D721Med (cell line): ENCODE results near the gene ZCCHC2.

ENCODE experiments used
- DNase-seq: peaks from one replicate; pipeline ENCODE4 v3.0.0; 2011; ENCODE audit warnings: low spot score; ENCODE audit not compliant: insufficient read length
- FAIRE-seq: peaks from 2 replicates; lab custom pipeline; 2011; peaks lifted over from hg19 to GRCh38; lab: Jason Lieb, UNC
- TF ChIP-seq, protein P1 (sequence below): IDR thresholded peaks from 2 replicates; pipeline ENCODE4 v1.5.1; 2012; ENCODE audit warnings: mild to moderate bottlenecking, control low read depth; ENCODE audit not compliant: insufficient read depth; ENCODE audit errors: missing control alignments

The ZCCHC2 gene

DNA sequence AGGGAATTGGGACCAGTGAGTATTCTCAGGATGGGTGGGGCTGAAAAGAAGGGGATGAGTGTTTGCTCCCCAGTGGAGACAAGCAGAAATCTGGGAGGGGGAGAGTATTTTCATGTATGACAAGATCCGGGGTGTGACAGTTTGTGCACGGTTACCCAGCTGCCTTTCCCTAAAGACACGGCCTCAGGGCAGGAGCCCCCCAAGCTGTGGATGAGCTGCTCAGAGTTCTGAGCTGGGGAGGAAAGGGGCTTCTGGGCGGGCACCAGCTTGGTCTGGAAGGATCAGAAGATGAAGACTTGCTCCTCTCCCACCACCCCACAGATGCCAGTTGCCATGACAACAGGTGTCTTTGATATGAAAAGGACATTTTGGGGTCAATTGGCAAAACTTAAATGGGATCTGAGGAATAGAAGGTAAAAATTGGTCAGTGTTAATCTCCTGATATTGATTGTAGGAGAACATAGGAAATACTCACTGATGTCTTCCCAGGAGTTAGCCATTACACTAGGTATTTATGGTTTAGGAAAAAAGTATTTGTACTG, 29.2 kb downstream of the ZCCHC2 start:
- TF ChIP-seq, protein P1, sequence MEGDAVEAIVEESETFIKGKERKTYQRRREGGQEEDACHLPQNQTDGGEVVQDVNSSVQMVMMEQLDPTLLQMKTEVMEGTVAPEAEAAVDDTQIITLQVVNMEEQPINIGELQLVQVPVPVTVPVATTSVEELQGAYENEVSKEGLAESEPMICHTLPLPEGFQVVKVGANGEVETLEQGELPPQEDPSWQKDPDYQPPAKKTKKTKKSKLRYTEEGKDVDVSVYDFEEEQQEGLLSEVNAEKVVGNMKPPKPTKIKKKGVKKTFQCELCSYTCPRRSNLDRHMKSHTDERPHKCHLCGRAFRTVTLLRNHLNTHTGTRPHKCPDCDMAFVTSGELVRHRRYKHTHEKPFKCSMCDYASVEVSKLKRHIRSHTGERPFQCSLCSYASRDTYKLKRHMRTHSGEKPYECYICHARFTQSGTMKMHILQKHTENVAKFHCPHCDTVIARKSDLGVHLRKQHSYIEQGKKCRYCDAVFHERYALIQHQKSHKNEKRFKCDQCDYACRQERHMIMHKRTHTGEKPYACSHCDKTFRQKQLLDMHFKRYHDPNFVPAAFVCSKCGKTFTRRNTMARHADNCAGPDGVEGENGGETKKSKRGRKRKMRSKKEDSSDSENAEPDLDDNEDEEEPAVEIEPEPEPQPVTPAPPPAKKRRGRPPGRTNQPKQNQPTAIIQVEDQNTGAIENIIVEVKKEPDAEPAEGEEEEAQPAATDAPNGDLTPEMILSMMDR = no peak
- FAIRE-seq (peak; percentile 93), DNase-seq (no peak)

GRCh38 chr18:62554061-62554815, 31.4 kb downstream of the ZCCHC2 start:
- FAIRE-seq (peak; percentile 98), DNase-seq (no peak)
- TF ChIP-seq, protein P1 = no peak

DNA sequence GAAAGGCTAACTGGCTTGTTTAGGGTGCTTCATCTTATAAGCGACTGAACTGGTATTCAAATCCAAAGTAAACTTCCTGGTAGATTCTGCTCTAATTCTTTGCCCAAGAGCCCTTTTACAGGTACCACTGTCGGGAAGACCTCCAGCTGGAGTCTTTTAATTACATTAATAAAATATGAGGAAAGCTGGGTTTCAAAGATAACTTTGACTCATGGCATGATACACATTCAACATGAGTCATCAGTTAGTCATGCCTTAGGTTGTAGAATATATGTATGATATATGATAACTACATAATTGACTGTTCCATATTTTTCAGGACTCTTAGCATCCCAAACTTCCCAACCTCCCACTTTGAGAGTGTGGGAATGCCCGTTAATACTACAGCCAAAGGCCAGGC, 32.3 kb downstream of the ZCCHC2 start:
- peak; percentile 35 for FAIRE-seq
- DNase-seq = no peak
- TF ChIP-seq, protein P1 = no peak

DNA sequence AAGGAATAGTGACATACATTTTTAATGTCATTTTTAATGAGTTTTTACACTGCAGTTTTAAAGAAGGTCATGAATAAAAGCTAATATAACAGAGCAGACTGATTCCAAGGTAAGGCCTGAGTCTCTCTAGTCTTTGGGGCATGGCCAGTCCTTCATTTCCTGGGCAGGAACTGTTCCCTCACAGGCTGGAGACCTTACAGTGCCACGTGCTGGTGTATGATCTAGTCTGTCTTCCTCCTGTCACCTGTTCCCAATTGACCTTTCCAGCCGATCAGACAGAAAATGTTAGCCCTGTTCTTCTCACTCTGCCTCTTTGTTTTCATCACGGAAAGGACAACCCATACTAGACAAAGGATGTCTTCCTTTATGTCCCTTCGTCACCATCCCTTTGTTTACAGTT, 33.6 kb downstream of the ZCCHC2 start:
- TF ChIP-seq, protein P1 = no peak
- FAIRE-seq = peak; percentile 98

DNA sequence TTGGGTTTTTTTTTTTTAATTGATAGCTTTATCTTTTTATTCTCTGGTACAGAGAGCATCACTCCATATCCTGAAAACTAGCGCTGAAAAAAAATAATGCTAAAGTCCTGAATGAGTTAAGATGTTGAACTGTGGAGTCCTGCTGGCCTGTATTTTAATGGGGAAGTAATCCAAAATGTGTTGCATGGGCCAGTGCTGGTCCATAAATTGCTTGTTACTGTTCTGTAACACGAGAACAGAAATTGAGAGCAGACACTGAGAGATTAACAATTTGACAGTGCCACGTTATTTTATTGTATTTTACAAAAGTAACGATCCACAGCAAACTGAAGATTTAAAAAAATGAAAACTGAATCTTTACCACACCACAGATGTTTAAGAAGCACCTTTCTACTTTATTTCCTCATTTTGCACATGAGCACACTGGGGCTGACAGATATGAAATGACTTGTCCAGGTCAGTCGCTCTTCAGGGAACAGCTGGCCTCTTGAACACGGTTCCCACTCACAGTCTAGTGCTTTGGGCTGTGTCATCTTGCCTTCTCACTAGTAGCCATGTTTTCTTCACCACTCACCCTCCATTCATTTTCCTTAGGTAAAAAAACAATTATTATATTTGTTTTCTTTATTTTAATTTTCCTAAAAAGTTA, 35.3 kb downstream of the ZCCHC2 start:
- no peak for FAIRE-seq
- no peak for DNase-seq
- TF ChIP-seq, protein P1 = no peak

More for the DNA sequence above, 33.6 kb downstream of the ZCCHC2 start:
- no peak for DNase-seq

DNA sequence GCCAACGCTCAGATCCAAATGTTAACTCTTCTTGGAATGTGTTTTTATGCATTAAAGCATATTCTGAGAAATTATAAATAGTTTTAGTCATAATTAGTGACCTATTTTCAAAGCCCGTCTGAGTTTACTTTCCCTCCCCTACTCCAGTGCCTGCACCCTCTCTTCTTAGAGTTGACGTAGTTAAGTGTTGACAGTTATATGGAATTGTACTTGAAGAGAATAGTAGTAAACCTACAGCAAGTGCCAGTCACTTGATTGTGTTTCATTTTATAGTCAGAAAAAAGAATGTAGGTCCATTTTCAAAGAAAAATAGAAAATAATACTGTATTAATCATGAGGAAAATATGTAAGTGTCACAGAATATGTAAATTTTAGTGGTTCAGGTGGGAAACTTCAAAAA, 41.2 kb downstream of the ZCCHC2 start:
- FAIRE-seq = no peak
- TF ChIP-seq, protein P1 = no peak
- no peak for DNase-seq
